HG03097 (cell line): Measurements from ENCODE around the gene UTP11.

Experiments used
- ATAC-seq: cut with Tn5 transposase; IDR thresholded peaks from one replicate; pipeline ENCODE4 v1.9.1; 2021; ENCODE audit not compliant: unreplicated experiment, low FRiP score

UTP11 gene

DNA sequence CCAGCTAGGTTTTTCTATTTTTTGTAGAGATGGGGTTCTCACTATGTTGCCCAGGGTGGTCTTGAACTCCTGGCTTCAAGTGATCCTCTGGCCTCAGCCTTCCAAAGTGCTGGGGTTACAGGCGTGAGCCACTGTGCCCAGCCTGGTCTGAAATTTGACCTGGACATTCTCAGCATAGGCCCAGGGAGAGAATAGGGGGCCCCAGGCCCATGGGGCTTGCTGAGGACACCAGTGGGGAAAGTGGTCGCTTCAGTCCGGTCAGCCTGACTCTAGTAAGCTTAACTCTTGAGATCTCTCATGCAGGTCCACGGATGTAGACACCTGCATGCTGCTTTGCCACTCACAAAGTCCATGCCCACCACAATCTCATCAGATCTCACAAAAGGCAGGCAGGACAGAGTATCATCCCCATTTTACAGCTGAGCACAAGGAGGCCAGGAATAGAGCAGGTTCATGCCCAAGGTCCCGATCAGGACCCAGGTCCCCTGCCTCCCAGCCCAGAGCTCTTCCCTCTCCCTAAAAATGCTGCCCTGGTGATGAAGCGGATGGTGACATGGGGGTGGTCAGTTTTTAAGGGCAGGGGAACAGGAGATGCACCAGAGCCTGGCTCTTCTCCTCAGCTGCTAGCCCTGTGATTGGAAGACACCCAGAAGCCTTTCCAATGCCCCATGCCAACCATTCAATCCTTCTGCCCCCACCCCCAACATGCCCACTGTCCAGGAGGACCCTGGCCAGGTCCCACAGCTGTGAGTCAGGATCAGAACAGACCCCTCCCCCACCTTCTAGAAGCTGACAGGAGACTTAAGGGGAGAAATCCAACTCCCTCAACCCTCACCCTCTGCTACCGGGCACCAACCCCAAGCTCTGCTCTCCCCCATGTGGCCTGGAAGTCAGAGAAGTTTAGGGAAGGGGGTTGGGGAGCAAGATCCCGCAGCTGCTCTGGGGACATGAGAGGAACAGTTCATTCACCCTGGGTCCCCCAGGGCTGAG lies 9.0 kb upstream of the UTP11 start:
- ATAC-seq, result no peak

DNA sequence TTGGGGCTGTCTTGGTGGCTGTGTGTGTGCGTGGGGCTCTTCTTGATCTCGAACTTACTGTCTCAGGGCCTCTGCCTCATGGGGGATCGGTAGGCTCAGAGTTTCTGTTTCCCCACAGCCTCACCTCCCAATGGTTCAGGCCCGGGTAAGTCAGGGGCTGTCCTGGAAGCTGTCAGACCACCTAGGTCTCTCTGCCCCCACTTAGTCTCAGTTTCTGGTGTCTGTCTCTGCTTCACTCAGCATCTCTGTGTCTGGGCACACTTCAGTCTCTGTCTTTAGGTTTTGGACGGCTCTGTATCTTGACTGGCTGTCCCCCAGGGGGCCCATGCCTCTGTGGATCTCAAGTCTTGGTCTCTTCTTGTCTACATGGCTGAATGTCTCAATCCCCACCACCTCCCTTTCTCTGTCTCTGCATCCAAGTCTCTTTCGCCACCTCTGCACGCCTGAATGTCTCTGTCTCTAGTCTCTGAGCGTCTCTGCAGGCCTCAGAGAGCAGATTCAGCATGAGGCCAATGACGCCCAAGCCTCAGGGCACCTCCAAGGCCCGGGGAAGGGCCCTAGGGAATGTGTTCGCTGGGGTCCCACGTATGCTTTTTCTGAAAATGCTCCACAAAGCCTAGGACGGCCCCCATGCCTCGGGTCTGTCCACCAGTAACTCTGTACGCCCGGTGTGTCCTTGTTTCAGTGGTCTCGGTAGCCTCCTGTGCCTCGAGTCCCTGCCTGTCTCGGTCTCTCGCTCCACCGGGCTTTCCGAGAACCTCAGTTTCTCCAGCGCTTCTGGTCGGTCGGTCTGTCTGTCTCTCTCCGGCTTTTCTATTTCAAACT lies 8.0 kb upstream of the UTP11 start:
- ATAC-seq, result no peak

DNA sequence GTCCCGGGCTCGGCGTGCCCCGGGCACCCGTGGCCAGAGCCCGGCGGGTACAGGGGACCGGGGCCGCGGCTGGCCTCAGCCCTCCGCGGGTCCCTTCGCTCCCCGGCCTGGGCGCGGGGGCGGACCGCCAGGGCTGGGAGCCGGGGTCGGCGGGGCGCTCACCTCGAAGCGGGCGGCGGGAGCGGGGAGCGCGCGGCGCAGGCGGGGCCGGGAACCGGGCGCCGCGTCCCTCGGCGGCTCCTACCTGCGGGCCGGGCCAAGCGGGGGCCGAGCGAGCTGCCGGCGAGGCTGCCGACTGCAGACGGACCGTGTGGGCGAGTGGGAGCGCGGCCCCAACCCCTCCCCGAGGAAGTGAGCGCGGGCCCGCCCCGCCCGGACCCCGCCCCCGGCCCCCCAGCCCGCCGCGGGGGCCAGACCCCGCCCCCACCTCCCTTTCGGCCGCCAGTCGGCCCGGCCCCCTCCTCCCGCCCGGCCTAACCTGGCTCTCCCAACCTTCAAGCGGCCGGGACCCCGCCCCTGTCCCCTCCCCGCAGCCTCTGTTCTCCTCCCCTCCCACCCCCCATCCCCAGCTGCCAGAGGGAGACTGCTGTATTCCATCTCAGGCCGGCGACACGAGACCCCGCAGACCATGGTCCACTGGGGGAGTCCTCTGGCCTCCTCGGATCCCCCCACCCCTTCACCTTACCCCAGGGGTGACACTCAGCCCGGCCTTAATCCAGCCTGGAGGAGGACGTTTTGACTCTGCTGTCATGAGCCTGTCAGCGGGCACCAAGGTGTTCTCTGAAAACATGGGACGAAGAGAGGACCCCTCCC lies 7.1 kb upstream of the UTP11 start, which contains the start of gene FHL3:
Gene FHL3, minus strand, starts transcription at position 320 of the 813 bp plus-strand sequence. CDS start 6,102 bp downstream, outside the sequence.
- ATAC-seq, result no peak

DNA sequence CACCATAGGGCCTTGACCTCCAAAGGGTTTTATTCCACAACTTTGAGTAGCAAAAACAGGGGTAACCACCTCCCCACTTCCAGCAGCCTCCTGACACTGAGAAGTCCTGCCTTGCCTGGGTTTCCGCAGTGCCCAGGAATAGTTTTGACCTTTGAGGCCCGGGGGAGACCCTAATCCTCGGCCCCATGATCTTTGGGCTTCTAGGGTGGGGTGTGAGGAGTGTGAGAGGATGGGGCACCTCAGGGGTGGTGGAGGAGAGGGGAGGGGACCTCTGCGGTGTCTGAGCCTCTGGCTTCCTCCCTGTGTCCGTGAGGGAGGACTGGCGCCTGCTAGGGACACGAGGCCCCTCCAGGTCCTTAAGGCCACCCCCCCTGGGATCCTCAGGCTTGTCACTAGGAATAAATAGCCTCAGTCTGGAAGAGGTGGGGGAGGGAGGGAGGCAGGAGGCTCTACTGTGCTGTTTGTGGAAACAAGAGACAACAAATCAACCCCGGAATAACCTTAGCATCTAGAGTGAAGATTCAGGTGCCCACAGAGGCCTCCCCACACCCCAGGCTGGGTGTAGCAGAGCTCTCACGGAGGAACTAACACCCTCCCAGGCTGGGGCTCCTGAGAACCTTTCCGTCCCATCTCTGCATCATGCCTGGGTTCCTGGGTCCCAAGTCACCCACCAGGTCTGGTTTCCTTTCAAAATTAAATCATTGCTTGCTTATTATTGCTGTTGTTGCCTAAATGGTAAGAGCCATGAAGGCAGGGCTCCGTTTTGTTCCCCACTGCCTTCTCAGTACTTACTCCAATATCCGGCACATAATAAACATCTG lies 6.3 kb upstream of the UTP11 start:
- ATAC-seq, result no peak

DNA sequence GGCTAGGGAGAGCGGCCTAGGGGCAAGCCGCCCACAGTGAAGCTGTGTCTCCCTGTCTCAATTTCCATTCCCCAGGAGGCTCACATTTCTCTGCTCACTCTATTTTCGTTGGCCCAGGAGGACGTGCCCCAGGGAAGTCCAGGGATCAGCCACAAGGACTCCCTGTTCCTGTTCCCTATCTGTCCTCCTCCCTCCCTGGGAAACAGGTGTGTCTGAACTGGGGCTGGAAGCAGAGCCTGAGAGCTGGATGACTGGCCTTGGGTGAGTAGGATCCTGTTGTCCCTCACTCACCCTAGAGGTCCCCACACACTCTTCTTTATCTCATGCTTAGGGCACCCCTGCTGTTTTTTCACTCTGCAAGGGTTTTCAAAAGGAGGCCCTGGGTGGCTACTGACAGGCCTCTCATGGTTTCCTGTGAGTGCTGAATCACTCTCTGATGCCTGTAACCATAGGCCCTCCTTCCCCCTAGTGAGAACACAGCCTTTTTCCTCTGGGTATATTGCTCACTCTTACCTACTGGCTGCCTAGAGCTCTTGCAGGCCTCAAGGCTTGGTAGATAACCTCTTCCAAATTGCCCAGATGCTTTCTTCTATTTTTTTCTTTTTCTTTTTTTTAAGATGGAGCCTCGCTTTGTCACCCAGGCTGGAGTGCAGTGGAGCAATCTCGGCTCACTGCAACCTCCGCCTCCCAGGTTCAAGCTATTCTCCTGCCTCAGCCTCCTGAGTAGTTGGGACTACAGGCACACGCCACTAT lies 3.3 kb upstream of the UTP11 start:
- no peak for ATAC-seq

DNA sequence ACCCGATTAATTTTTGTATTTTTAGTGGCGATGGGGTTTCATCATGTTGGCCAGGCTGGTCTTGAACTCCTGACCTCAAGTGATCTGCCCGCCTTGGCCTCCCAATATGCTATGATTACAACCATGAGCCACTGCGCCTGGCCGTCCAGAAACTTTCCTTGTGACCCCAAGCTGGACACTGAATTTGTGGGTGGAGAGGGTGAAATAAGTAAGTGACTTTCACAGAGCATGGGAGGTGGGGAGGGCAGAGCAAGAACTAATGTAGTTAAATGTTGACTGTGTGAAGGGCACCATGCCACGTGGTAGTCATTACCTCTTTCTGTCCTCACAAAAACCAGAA lies 2.7 kb upstream of the UTP11 start:
- ATAC-seq, result no peak

DNA sequence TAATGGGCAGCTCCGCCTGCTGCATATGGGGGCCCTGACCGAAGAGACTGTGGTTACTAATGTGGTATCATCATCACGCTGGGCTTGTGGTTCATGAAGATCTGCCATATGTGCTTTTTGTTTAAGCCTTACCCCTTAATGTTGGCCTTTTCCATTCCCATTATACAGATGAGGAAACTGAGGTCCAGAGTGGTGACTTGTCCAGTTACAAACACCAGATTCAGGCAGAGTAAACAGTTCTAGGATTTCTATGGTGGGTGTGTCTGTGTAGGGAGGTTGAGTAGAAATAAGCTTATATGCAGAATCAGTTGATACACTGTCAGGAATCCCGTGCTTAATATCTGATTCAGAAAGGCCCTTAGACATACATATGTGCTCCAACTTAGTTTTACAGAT lies 691 bp downstream of the UTP11 start:
- ATAC-seq, result no peak

DNA sequence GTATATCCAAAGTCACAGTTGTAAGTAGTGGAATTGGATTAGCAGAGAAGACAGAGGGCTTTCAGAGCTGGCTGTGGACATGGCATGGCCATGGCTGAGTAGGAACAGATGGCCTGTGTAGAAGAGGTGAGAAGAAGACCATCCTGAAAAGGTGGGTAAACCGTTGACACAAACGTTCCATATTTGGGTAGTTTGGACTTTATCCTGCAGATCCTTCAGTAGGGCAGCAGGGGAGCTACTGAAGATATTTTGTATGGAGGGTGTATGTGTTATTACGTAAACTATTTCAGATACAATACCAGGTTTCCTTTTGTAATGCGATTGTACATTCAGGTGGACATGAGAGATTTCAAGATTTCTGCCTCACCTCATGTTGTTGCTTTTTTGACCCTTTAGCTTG lies 1.6 kb downstream of the UTP11 start:
- ATAC-seq, result no peak

DNA sequence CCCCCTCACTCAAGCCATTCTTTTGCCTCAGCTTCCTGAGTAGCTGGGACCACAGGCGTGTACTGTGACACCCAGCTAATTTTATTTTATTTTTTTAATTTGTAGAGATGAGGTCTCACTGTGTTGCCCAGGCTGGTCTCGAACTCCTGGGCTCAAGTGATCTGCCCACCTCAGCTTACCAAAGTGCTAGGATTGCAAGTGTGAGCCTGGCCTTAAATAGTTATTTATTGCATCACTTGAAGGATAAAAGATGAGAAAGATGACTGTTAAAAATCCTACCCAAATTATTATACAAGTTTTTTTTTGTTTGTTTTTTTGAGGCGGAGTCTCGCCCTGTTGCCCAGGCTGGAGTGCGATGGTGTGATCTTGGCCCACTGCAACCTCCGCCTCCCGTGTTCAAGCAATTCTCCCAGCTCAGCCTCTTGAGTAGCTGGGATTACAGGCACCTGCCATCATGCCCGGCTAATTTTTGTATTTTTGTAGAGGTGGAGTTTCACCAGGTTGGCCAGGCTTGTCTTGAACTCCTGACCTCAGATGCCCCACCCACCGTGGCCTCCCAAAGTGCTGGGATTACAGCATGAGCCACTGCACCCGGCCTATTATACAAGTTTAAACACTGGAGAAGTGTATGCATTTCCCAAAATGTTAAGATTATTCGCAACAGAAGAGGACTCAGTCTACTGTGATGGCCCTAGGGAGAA lies 2.3 kb downstream of the UTP11 start:
- ATAC-seq, result no peak

DNA sequence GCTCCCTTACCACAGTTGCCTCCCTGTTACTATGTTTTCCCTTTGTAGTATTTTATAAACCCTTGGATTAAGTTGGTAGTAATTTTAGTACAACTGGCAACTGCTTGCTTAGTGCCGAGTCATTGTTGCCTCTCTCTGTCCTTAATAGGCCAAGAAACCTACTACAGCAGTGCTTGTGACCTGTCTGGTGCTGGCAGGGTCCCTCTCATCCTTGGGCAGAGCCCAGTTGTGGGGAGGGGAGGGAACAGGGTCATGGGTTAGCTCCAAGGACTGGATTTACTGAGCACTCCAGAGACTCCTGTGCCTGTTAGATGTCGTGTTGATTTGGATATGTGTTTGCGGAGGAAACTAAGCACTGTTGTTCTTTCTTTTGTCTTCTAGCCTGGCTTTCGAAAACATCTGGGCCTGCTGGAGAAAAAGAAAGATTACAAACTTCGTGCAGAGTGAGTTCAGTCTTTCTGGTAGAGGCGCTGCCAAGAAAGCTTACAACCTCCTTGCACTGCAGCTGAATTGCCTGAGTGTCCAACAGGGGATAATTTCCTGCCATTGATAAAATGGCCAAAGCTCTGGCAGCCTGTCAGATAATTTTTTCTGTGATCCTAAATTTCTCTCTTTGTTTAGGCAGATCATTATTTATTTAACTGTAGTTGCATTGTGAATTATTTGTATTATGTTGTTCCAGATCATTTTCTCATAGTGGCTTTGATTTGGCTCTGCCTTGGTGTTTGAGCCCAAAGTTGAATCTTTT lies 3.6 kb downstream of the UTP11 start:
- ATAC-seq, result no peak

DNA sequence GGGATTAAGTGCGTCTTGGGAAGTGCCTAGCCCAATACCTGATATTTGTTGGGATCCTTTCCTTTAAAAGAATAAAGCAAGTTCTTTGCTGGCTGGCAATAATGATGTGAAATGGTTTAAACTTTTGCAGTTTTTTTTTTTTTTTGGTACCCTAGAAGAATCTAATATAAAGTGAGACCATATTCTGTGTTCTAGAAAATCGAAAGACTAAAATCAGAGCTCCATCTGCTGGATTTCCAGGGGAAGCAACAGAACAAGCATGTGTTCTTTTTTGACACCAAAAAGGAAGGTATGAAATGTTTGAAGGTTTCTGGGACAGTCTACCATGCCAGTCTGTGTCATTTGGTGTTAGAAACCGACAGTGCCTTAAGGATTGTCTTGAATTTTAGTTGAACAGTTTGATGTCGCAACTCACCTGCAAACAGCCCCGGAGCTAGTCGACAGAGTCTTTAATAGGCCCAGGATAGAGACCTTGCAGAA lies 6.4 kb downstream of the UTP11 start:
- no peak for ATAC-seq

DNA sequence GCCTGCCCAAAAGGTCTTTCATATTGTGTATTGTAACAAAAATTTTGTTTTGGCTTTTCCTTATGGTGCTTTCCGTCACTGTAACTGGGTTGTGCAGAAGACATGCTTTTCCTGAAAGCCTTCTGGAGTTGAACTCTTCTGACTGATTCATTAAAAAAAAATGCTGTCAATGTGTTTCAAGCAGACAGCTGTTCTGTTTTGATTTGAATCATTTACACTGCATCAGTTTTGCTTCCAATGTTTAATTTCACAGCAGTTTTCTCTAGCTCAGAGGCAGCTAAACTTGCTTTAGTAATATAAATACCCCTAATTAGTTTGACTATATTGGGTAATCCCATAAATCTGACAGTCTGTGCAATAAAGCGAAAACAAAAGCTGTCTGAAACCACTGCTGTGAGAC lies 7.9 kb downstream of the UTP11 start:
- ATAC-seq, result no peak

DNA sequence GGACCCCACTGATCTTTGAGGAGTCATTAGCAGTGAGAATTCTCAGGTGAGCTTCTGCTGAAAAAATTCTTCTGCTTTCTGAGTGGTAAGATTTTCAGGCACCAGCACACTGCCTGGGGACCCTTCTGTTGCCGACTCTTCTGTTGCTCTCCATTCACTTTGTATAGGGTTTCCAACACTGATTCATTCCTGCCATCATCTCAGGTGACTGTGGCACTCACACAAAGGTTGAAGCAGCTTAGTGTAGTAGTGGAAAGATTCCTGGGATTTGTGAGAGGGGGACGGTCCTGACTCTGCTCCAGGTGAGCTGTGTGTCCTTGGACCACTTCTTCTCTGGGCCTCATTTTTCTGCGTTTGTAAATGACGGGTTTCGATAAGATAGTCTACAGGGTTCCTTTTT lies 9.4 kb downstream of the UTP11 start:
- no peak for ATAC-seq

DNA sequence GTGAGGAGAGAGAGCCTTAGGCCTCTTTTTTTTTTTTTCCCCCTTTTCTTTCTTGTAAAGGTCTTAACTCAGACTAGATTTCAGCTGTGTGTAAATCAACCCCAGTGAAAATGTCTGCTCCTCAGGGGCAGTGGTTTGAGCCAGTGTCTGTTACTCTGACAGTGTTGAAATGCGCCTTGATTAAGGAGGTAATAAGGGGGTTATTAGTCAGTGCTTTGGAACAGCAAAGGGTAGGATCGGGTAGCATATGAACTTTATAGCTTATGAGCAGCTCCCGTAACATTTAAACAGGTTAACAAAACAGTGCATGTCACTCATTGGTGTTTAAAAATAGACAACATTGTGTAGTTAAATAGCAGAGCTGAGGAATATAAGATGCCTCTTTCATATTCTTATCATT lies 10.3 kb downstream of the UTP11 start:
- ATAC-seq, result no peak

DNA sequence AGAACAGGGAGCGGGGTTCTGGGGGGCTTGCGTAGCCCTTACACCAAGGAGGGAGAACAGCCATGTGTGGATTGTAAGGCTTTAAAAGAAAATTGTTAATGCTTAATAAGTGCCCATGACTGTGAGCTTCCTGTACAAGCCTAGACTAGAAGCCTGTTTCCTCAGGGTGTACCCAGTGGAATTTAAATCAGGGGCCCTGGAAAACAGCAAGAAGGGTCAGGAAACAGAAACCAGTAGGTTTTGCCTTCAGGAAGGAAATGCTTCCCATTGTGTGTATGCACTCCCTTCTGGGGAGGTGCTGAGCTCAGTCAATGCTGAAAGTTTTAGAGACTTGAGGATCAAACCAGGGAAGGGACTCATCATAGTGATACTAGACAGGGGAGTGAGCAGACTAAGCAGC lies 12.7 kb downstream of the UTP11 start:
- no peak for ATAC-seq

DNA sequence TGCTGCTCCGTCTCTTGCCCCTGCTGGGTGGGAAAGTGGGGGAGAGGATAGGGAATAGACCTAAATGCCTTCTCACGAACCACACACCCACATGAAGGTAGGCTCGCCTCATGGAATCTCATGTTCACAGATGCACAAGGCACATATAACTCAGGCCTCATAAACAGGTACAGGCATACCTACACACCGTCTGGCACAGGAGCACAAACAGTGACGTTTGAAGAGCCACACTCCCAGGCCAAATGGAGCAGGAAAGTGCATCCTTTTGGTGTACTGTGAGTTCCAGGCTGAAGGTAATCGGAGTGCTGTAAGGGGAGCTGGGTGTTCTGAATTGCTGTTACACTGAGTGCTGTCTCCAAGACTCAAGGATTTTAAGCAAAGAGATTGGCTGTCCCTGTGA lies 13.1 kb downstream of the UTP11 start:
- no peak for ATAC-seq

DNA sequence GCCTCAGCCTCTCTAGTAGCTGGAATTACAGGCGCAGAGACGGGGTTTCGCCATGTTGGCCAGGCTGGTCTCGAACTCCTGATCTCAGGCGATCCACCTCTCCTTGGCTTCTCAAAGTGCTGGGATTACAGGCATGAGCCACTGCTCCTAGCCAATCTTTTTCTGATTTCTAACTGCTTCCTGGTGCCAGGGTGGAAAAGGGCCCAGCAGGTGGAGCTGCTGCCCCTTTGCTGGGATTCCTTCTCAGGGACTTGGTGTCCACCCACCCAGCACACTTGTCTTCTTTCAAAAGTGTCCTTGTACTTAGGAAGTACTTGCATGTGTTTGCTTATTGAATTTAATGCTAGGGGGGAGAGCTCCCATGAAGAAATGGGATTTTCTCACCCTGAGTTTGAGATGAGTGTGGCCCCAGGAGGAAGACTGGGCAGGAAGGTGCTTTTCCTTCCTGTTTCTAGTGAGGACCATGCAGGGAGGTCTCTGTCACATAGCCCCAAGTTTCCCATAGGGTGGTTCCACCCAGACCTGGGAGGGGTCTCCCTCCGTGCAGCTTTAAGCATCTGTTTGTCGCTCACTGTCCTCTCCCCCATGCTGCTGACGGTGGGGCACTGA lies 14.2 kb downstream of the UTP11 start:
- ATAC-seq, result no peak
